ENCODE data around the gene MARCHF10. TPM values are rescaled to one million over a fixed set of nuclear protein-coding genes. Genes with fewer than 3 reads are reported as not detected.

MARCHF10 gene
- total and polyA plus RNA-seq, 9 of the 15 experiments (the other 6 are each of a cell fraction or from before 2014, with no cell fraction given), result not detected

DNA sequence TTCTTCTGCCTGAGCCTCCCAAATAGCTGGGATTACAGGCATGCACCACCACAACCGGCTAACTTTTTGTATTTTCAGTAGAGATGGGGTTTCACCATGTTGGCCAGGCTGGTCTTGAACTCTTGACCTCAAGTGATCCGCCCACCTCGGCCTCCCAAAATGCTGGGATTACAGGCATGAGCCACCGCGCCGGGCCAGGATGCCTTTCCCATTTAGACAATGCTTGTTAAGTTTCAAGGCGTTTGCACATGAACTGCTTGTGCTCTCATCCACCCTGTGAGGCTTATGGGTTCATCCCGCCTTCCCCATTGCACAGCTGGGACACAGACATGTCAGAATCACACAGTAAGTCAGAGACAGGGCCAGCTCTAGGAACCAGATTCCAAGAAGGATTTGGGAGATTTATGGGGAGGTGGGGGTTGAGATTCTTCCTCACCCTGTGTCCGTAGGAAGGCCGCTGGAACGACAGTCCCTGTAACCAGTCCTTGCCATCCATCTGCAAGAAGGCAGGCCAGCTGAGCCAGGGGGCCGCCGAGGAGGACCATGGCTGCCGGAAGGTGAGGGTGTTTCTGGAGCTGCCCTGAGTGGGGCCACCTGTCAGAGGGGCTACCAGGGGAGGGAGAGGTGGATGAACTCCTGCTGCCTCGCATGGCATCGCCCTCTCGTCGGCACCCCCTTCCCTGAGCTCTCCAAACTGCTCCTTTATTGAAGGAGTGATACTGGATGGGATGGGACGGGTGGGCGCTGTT, 134.3 kb downstream of the MARCHF10 start:
- no peak overlapping the region for H3K27ac ChIP-seq (ENCODE audit: extremely low read depth, low read depth, low read length)
- no peak overlapping the region for H3K4me3 ChIP-seq
- H4K20me1 ChIP-seq (replicated peaks; ENCODE audit: control insufficient read depth, insufficient read depth, low read length), result no peaks in the 10 kb centered on the region
- intact Hi-C loops (cut with micrococcal nuclease) (loop anchor here (10.0 kb wide), 1 partner anchor 731 kb away; no protein-coding TSS in a partner anchor), in situ Hi-C loops (cut with MboI) (no loop called here)
- H3K4me1 ChIP-seq (replicated peaks in 1 of 2; ENCODE audit: control insufficient read depth in 2 of 2, insufficient read depth in 2 of 2, low read length in 2 of 2), result peaks cover 8 to 43% of the 10 kb centered on the region in 2 experiments; a peak in 4 of 5 replicates
- H3K27me3 ChIP-seq (ENCODE audit: control insufficient read depth in 2 of 2, insufficient read depth in 2 of 2, low read length in 2 of 2), result no peaks in the 10 kb centered on the region
- H3K79me2 ChIP-seq (ENCODE audit: control insufficient read depth, insufficient read depth, low read length), result no peaks in the 10 kb centered on the region
- H3K4me2 ChIP-seq (ENCODE audit: insufficient read depth, low read length), result no peak overlapping the region
- ATAC-seq, result no peak
- DNase-seq (ENCODE audit: extremely low read depth in 1 of 4, low spot score in 3 of 4), result no peak
- H3K9me3 ChIP-seq (replicated peaks; ENCODE audit: control insufficient read depth, insufficient read depth, low read depth, low read length), result no peaks in the 10 kb centered on the region
- peak overlapping the region in 1 of 2 experiments; percentile 57; a peak in 2 of 4 replicates for H3K9ac ChIP-seq (ENCODE audit: insufficient read depth in 1 of 2, low read depth in 2 of 2, low read length in 2 of 2)
- ChIA-PET POLR2A (interaction anchor here (0.5 kb wide), 1 partner anchor 19 kb away, joined by 3 read pairs; no protein-coding TSS in a partner anchor), CTCF (ENCODE audit: low intra/inter-chr PET ratio) (interaction anchor here (1.8 kb wide), 1 partner anchor 294 kb away, joined by 14 read pairs; no protein-coding TSS in a partner anchor)
- no peaks in the 10 kb centered on the region for H3K36me3 ChIP-seq (ENCODE audit: control insufficient read depth, insufficient read depth, low read length)
- BruUV-seq (replicated peaks), result no TSS peak
- H3K9me1 ChIP-seq (ENCODE audit: control insufficient read depth, insufficient read depth, low read length), result no peaks in the 10 kb centered on the region
- peak; percentile 11 for FAIRE-seq
- WGBS (ENCODE audit: insufficient coverage, low coverage, missing lambda C conversion rate), result 50% methylated on average over 13 of the region's 20 CpGs
- peak overlapping the region; percentile 59; the same call in 1 of the 2 replicates for H2AFZ ChIP-seq (ENCODE audit: low read depth, low read length)
- TF ChIP-seq FUS (optimal IDR thresholded peaks at IDR 0.05; ENCODE audit: low read depth, low read length) (no peak), JUNB (CRISPR knock-in tag; conservative IDR thresholded peaks at IDR 0.05) (no peak), PRMT5 (CRISPR knock-in tag; IDR thresholded peaks at IDR 0.05) (no peak), ZNF780A (CRISPR knock-in tag; IDR thresholded peaks at IDR 0.05) (no peak), HNRNPUL1 (IDR thresholded peaks at IDR 0.05; ENCODE audit: low read length) (no peak), SRSF1 (IDR thresholded peaks at IDR 0.05; ENCODE audit: low read depth, low read length) (no peak), KLF13 (tag; IDR thresholded peaks at IDR 0.05; ENCODE audit: borderline replicate concordance, low read depth) (no peak), ZNF695 (CRISPR knock-in tag; IDR thresholded peaks at IDR 0.05) (no peak)
- TF ChIP-seq, protein P1, sequence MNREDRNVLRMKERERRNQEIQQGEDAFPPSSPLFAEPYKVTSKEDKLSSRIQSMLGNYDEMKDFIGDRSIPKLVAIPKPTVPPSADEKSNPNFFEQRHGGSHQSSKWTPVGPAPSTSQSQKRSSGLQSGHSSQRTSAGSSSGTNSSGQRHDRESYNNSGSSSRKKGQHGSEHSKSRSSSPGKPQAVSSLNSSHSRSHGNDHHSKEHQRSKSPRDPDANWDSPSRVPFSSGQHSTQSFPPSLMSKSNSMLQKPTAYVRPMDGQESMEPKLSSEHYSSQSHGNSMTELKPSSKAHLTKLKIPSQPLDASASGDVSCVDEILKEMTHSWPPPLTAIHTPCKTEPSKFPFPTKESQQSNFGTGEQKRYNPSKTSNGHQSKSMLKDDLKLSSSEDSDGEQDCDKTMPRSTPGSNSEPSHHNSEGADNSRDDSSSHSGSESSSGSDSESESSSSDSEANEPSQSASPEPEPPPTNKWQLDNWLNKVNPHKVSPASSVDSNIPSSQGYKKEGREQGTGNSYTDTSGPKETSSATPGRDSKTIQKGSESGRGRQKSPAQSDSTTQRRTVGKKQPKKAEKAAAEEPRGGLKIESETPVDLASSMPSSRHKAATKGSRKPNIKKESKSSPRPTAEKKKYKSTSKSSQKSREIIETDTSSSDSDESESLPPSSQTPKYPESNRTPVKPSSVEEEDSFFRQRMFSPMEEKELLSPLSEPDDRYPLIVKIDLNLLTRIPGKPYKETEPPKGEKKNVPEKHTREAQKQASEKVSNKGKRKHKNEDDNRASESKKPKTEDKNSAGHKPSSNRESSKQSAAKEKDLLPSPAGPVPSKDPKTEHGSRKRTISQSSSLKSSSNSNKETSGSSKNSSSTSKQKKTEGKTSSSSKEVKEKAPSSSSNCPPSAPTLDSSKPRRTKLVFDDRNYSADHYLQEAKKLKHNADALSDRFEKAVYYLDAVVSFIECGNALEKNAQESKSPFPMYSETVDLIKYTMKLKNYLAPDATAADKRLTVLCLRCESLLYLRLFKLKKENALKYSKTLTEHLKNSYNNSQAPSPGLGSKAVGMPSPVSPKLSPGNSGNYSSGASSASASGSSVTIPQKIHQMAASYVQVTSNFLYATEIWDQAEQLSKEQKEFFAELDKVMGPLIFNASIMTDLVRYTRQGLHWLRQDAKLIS (CRISPR knock-in tag; IDR thresholded peaks at IDR 0.05), result no peak
- TF ChIP-seq, protein P2, sequence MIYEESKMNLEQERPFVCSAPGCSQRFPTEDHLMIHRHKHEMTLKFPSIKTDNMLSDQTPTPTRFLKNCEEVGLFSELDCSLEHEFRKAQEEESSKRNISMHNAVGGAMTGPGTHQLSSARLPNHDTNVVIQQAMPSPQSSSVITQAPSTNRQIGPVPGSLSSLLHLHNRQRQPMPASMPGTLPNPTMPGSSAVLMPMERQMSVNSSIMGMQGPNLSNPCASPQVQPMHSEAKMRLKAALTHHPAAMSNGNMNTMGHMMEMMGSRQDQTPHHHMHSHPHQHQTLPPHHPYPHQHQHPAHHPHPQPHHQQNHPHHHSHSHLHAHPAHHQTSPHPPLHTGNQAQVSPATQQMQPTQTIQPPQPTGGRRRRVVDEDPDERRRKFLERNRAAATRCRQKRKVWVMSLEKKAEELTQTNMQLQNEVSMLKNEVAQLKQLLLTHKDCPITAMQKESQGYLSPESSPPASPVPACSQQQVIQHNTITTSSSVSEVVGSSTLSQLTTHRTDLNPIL (CRISPR knock-in tag; IDR thresholded peaks at IDR 0.05), result no peak
- TF ChIP-seq, protein P3, sequence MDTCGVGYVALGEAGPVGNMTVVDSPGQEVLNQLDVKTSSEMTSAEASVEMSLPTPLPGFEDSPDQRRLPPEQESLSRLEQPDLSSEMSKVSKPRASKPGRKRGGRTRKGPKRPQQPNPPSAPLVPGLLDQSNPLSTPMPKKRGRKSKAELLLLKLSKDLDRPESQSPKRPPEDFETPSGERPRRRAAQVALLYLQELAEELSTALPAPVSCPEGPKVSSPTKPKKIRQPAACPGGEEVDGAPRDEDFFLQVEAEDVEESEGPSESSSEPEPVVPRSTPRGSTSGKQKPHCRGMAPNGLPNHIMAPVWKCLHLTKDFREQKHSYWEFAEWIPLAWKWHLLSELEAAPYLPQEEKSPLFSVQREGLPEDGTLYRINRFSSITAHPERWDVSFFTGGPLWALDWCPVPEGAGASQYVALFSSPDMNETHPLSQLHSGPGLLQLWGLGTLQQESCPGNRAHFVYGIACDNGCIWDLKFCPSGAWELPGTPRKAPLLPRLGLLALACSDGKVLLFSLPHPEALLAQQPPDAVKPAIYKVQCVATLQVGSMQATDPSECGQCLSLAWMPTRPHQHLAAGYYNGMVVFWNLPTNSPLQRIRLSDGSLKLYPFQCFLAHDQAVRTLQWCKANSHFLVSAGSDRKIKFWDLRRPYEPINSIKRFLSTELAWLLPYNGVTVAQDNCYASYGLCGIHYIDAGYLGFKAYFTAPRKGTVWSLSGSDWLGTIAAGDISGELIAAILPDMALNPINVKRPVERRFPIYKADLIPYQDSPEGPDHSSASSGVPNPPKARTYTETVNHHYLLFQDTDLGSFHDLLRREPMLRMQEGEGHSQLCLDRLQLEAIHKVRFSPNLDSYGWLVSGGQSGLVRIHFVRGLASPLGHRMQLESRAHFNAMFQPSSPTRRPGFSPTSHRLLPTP (IDR thresholded peaks at IDR 0.05; ENCODE audit: borderline replicate concordance, extremely low read depth, insufficient read length), result no peak
- TF ChIP-seq, protein P4, sequence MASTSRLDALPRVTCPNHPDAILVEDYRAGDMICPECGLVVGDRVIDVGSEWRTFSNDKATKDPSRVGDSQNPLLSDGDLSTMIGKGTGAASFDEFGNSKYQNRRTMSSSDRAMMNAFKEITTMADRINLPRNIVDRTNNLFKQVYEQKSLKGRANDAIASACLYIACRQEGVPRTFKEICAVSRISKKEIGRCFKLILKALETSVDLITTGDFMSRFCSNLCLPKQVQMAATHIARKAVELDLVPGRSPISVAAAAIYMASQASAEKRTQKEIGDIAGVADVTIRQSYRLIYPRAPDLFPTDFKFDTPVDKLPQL (IDR thresholded peaks at IDR 0.05; ENCODE audit: extremely low read depth, insufficient read length), result no peak

All from K562 (cell line).